Lower lobe of right lung (tissue), 2 donors: Measurements from ENCODE around the gene CMKLR1. TPM values are rescaled to one million over a fixed set of nuclear protein-coding genes. Genes with fewer than 3 reads are reported as not detected.
A peak's percentile ranks its signal among the peaks of the same experiment; 100 is the strongest.

Source experiments
- ATAC-seq, 2 donors: fragments of 200-7000 bp; cut with Tn5 transposase; one replicate each; pipeline ENCODE4 v1.9.1; 2020 to 2022; ENCODE audit warnings: mild to moderate bottlenecking in 2 of 2, moderate library complexity in 2 of 2
- DNase-seq: peaks from one replicate; pipeline ENCODE4 v3.0.0-alpha.2; 2020
- H3K27ac ChIP-seq: fragments of 200-600 bp; one replicate; pipeline ENCODE4 v1.8.0; 2022
- H3K27me3 ChIP-seq: fragments of 200-600 bp; one replicate; pipeline ENCODE4 v1.8.0; 2022; ENCODE audit warnings: low read depth
- H3K36me3 ChIP-seq: fragments of 200-600 bp; one replicate; pipeline ENCODE4 v1.8.0; 2022; ENCODE audit warnings: mild to moderate bottlenecking
- H3K4me1 ChIP-seq: fragments of 200-600 bp; one replicate; pipeline ENCODE4 v1.8.0; 2022
- H3K4me3 ChIP-seq: fragments of 200-600 bp; one replicate; pipeline ENCODE4 v1.8.0; 2022; ENCODE audit warnings: mild to moderate bottlenecking
- H3K9me3 ChIP-seq: fragments of 200-600 bp; one replicate; pipeline ENCODE4 v1.8.0; 2022
- intact Hi-C: fragments of 100-400 bp; cut with DNase I; formaldehyde crosslinking; loops from one replicate; pipeline ENCODE4 v1.11.0; 2022
- long read RNA-seq: library from polyadenylated mRNA; unstranded; transcript quantifications from one replicate; pipeline ENCODE4 v2.0.0, GENCODE V29; 2021
- total RNA-seq: library from RNA; stranded (reverse); fragmentation: NEBNext Ultra II Directional; extraction: Animal tissue kit (Norgen Biotek cat#: 25700); gene quantifications from one replicate; pipeline ENCODE4 v1.2.1, GENCODE V29; 2021
- TF ChIP-seq, protein P1 (sequence below): fragments of 200-600 bp; IDR thresholded peaks from one replicate; pipeline ENCODE4 v1.8.0; 2022; ENCODE audit warnings: antibody characterized with exemption, mild to moderate bottlenecking
- donor health status: DM: no; HTN: yes; CAD: no; lungs with severe emphysema.

Gene CMKLR1, protein sequence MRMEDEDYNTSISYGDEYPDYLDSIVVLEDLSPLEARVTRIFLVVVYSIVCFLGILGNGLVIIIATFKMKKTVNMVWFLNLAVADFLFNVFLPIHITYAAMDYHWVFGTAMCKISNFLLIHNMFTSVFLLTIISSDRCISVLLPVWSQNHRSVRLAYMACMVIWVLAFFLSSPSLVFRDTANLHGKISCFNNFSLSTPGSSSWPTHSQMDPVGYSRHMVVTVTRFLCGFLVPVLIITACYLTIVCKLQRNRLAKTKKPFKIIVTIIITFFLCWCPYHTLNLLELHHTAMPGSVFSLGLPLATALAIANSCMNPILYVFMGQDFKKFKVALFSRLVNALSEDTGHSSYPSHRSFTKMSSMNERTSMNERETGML
- total RNA-seq, result 25.6 TPM
- long read RNA-seq, full-length matches to known transcripts, result 5 of 11 reads
- long read RNA-seq, partial matches to known transcripts, result 0 of 11 reads
- long read RNA-seq, other reads (novel, unspliced or antisense), result 6 of 11 reads

DNA sequence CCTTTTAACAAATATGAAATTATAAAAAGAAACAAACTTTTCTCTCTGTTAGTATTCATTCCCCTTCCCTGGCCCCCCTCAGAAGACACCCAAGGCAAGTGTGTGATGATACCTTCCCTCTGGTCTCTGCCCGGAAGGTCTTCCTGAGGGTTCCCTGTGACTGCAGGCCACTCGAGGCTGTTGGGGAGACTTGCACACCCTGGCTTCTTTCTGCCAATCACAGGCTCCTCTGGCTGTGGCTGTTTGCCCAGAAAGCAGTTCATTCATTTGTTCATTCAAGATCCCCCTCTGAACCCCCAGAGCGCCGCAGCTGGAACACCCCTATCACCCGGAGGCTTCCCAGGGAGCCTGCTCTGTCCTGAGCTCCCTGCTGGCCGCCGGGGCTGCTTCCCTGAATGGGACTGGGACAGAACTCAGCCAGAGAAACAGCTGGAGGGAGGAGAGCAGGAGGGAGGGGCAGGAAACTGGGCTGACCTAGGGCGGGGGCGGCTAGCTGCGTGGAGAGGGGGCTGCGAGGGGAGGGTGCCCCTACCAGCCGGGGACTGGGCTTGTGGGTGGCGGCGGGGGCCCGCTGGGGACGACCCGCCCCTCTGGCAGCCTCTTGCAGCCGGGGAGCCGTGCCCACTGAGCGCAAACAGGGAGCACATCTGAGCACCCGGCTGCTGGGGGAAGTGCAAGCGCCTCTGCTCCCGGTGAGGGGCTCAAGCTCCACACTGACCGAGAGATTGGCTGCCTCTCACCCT is at the start of gene CMKLR1:
TSS of gene CMKLR1 (minus strand) at position 397 of the 743 bp plus-strand sequence. CDS start 45,720 bp downstream, outside the sequence.
- intact Hi-C loops, result no loop called here
- TF ChIP-seq, protein P1, sequence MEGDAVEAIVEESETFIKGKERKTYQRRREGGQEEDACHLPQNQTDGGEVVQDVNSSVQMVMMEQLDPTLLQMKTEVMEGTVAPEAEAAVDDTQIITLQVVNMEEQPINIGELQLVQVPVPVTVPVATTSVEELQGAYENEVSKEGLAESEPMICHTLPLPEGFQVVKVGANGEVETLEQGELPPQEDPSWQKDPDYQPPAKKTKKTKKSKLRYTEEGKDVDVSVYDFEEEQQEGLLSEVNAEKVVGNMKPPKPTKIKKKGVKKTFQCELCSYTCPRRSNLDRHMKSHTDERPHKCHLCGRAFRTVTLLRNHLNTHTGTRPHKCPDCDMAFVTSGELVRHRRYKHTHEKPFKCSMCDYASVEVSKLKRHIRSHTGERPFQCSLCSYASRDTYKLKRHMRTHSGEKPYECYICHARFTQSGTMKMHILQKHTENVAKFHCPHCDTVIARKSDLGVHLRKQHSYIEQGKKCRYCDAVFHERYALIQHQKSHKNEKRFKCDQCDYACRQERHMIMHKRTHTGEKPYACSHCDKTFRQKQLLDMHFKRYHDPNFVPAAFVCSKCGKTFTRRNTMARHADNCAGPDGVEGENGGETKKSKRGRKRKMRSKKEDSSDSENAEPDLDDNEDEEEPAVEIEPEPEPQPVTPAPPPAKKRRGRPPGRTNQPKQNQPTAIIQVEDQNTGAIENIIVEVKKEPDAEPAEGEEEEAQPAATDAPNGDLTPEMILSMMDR, result no peak

DNA sequence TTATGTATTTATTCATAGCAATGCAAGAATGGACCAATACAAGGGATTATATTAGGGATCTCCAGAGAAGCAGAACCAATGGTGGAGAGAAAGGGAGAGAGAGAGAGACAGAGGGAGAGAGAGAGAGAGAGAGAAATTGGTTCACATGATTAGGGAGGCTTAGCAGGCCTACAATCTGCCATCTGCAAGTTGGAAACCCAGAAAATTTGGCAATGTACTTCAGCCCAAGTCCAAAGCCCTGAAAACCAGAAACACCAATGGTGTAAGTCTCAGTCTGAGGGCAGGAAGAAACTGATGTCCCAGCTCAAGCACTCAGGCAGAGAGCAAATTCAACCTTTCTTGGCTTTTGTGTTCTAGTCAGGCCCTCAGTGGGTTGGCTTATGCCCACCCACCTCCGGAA is 48.7 kb upstream of the CMKLR1 start:
- no peak for DNase-seq
- no peak for ATAC-seq
- Histone ChIP-seq H3K4me1 (no peaks in the 10 kb centered on the region), H3K36me3 (no peaks in the 10 kb centered on the region), H3K27me3 (no peaks in the 10 kb centered on the region), H3K9me3 (no peaks in the 10 kb centered on the region), H3K4me3 (no peak overlapping the region), H3K27ac (no peak overlapping the region)
- TF ChIP-seq, protein P1, result no peak
- intact Hi-C loops, result no loop called here

More for the DNA sequence above, at the start of gene CMKLR1:
- Histone ChIP-seq H3K36me3 (no peaks in the 10 kb centered on the region), H3K9me3 (no peaks in the 10 kb centered on the region), H3K27ac (peak within 1 kb of the TSS; percentile 72), H3K4me3 (peak within 1 kb of the TSS; percentile 57), H3K27me3 (no peaks in the 10 kb centered on the region), H3K4me1 (peaks cover 32% of the 10 kb centered on the region)
- ATAC-seq (peak; percentile 55 to 66), DNase-seq (peak; percentile 57)

DNA sequence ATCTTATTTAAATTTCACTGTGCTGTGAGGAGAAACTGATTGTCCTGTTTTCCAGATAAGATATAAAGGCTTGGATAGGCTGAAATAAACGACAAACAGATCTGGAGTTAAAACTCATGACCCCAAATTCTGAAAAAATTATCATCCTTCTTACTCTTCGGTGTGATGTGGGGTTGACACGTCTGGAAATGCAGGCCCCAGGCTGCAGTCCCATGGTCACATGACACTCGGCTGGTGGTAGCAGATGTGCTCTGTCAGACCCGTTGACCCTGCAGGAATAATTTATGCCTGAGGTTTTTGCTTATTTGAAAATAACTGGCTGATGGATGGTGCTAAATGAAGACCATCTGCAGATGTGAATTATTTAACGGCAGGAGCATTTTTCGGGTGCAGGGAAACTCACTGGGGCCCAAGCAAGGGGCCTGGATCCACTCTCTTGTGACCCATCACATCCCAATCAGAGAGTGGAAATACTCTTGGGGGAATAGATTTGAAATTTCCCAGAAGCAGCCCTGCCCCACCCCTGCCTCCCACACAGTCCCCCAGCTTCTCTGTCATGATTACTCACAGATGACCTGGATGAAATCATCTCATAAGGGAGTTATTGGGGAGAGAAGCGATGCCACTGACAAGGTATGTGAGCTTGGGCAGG is 47.7 kb upstream of the CMKLR1 start:
- H3K4me1 ChIP-seq, result no peaks in the 10 kb centered on the region
- ATAC-seq, result no peak

DNA sequence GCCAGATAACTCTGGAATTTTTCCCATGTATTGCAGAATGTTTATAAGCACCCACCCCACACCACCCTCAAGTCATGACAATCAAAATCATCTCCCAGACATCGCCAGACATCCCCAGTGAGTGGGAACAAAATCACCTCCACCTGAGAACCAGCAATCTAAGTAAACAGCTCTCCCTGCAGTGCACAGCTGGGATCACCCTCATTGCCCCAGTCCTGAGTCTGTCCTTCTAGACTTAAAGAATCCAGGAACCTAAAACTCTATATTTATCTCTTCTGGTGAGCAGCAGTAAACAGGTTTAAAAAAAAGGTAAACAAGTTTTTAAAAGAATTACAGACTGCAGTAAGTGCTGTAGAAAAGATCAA is 43.3 kb upstream of the CMKLR1 start:
- ATAC-seq (no peak), DNase-seq (no peak)
- intact Hi-C loops, result no loop called here
- H3K27ac ChIP-seq, result no peak overlapping the region
- no peaks in the 10 kb centered on the region for H3K9me3 ChIP-seq
- H3K36me3 ChIP-seq, result no peaks in the 10 kb centered on the region
- no peaks in the 10 kb centered on the region for H3K4me1 ChIP-seq
- H3K4me3 ChIP-seq, result no peak overlapping the region
- H3K27me3 ChIP-seq, result no peaks in the 10 kb centered on the region
- TF ChIP-seq, protein P1, result no peak

More for the DNA sequence above, 47.7 kb upstream of the CMKLR1 start:
- no peak overlapping the region for H3K4me3 ChIP-seq
- no peak overlapping the region for H3K27ac ChIP-seq
- no peaks in the 10 kb centered on the region for H3K27me3 ChIP-seq
- no peak for DNase-seq
- H3K36me3 ChIP-seq, result no peaks in the 10 kb centered on the region
- no peaks in the 10 kb centered on the region for H3K9me3 ChIP-seq
- intact Hi-C loops, result no loop called here
- TF ChIP-seq, protein P1, result no peak

DNA sequence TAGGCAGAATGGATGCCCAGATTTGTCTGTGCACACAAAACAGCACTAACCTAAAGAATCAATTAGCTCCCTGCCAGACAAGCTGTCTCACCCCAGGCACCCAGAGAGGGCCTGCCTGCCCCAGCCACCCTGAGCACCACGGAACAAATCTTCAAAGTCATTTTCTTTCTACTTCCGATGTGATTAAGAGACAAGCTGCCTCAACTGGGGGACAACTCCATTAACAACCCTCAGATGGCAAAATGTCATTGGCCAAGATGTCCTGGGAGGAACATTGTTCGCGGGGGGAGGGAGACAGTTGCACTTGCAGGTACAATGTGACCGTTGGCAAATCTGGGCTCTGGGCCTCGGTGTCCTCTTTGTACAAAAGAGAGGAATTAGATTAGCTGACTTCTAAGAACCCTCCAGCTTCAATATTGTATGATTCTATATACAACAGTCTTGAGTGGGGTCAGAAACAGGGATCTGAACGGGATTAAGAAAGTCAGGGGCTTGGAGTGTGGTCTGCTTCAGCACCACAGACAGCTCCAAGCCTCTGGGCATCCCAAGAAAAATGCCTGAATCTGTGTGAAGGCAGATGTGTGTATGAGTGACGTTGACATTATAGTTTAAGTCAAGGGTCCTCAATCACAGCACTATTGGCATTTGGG is 42.8 kb upstream of the CMKLR1 start:
- H3K4me3 ChIP-seq, result no peak overlapping the region
- no peaks in the 10 kb centered on the region for H3K27me3 ChIP-seq
- DNase-seq, result no peak
- no peaks in the 10 kb centered on the region for H3K9me3 ChIP-seq
- intact Hi-C loops, result no loop called here
- no peaks in the 10 kb centered on the region for H3K36me3 ChIP-seq
- TF ChIP-seq, protein P1, result no peak
- H3K4me1 ChIP-seq, result no peaks in the 10 kb centered on the region
- no peak for ATAC-seq
- H3K27ac ChIP-seq, result no peak overlapping the region
